Measurements from ENCODE around the gene MFSD6. TPM values are rescaled to one million over a fixed set of nuclear protein-coding genes. Genes with fewer than 3 reads are reported as not detected.

MFSD6 gene
- total RNA-seq, 2 experiments from 2014 or later = 51.3 to 56.7 TPM

GRCh38 chr2:190450363-190450762, 42.2 kb downstream of the MFSD6 start:
- H3K27me3 Mint-ChIP-seq = no peaks in the 10 kb centered on the region
- DNase-seq (no peak), ATAC-seq (ENCODE audit: low read depth) (no peak)
- H3K9me3 Mint-ChIP-seq = no peaks in the 10 kb centered on the region
- no peak overlapping the region for H3K27ac Mint-ChIP-seq
- H3K36me3 Mint-ChIP-seq = peaks cover 35% of the 10 kb centered on the region
- POLR2A ChIA-PET = interaction anchor here (0.7 kb wide), 1 partner anchor 13 kb away, joined by 3 read pairs; no protein-coding TSS in a partner anchor
- no peak overlapping the region for H3K4me3 Mint-ChIP-seq
- peaks cover 6% of the 10 kb centered on the region for H3K4me1 Mint-ChIP-seq

DNA sequence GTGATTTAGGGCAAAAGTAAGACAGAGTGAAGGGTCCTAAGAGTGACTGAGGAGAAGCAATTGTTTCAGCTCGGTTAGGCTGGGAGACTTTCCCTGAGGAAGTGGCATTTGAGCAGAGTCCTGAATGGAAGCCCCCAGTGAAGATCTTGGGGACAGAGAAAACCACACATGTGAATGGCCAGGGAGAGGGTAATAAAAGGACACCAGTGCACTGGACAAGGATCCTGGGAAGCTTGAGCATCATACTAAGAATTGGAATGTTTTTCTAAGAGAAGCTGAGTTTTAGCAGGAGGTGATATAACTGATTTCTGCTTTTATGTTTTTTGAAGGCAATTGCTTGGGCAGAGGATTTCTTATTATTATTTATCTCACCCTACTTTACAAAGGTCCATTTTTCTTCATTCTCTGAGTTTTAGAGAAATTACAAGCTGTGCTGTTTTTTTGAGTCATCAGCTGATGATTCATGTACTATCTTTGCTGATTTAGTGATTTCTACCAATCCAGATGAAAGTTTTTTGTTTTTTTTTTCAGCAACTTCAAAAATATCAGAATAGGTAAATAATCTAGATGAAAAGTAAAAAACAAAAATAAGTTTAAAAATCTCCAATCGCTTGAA, 43.5 kb downstream of the MFSD6 start:
- POLR2A ChIA-PET = no interaction called here
- Mint-ChIP-seq H3K27ac (no peak overlapping the region), H3K4me3 (no peak overlapping the region), H3K9me3 (peaks cover under 1% of the 10 kb centered on the region), H3K27me3 (no peaks in the 10 kb centered on the region), H3K36me3 (peaks cover 42% of the 10 kb centered on the region), H3K4me1 (peaks cover 6% of the 10 kb centered on the region)
- ATAC-seq (ENCODE audit: low read depth) (no peak), DNase-seq (no peak)

- Mint-ChIP-seq H3K4me1 (peaks cover 4% of the 10 kb centered on the region), H3K4me3 (no peak overlapping the region), H3K9me3 (peaks cover 3% of the 10 kb centered on the region), H3K36me3 (peaks cover 47% of the 10 kb centered on the region), H3K27me3 (no peaks in the 10 kb centered on the region), H3K27ac (no peak overlapping the region)
- no peak for DNase-seq
- POLR2A ChIA-PET = no interaction called here
- no peak for ATAC-seq (ENCODE audit: low read depth)
Measured at GRCh38 chr2:190452433-190452832, 44.3 kb downstream of the MFSD6 start.

DNA sequence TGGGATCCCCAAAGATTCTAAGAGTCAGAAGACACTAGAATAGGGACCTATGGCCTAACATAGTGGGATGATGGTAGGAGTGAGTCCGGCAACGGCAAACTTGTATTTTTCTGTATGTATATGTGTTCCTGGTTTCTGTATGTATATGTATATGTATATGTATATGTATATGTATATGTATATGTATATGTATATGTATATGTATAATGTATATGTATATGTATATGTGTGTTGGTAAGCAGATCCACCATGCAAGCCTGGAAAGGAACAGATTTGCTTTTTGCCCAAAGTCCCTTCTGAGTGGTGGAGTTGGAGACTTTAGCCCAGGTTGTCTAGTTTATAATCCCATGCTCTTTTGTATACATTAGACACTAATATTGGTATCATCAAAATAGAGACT, 46.6 kb downstream of the MFSD6 start:
- Mint-ChIP-seq H3K4me3 (no peak overlapping the region), H3K36me3 (peaks cover 52% of the 10 kb centered on the region), H3K27ac (no peak overlapping the region), H3K4me1 (peaks cover 4% of the 10 kb centered on the region), H3K9me3 (peaks cover 3% of the 10 kb centered on the region), H3K27me3 (no peaks in the 10 kb centered on the region)
- ATAC-seq (ENCODE audit: low read depth) (no peak), DNase-seq (no peak)
- POLR2A ChIA-PET = no interaction called here

GRCh38 chr2:190455358-190456095, 47.4 kb downstream of the MFSD6 start:
- ATAC-seq (ENCODE audit: low read depth) = no peak
- no peak for DNase-seq
- Mint-ChIP-seq H3K36me3 (peaks cover 54% of the 10 kb centered on the region), H3K27me3 (no peaks in the 10 kb centered on the region), H3K9me3 (peaks cover 3% of the 10 kb centered on the region), H3K4me3 (no peak overlapping the region), H3K27ac (no peak overlapping the region), H3K4me1 (peaks cover 4% of the 10 kb centered on the region)
- POLR2A ChIA-PET = no interaction called here

DNA sequence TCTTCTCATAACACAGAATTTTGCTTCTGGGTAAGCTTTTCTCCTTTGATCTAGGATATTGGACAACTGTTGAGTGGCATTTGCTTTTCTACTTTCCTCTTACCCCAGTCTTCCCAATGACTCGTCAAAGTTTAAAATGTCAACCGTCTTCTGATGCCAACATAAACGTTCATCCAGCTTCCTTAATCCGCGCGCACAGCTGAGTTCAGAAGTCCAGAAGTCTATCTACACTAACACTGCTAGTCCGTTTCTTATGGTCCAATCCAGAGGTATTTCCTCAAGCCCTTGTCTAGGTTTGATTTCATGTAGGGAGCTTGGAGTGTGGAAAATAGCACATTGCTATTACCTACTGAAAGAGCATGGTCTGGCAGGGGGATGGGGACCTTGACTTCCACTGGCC, 48.7 kb downstream of the MFSD6 start:
- peaks cover 2% of the 10 kb centered on the region for H3K4me1 Mint-ChIP-seq
- H3K9me3 Mint-ChIP-seq = peaks cover 3% of the 10 kb centered on the region
- no peaks in the 10 kb centered on the region for H3K27me3 Mint-ChIP-seq
- ATAC-seq (ENCODE audit: low read depth) = no peak
- POLR2A ChIA-PET = no interaction called here
- H3K36me3 Mint-ChIP-seq = peaks cover 53% of the 10 kb centered on the region
- no peak overlapping the region for H3K27ac Mint-ChIP-seq
- H3K4me3 Mint-ChIP-seq = no peak overlapping the region
- DNase-seq = no peak

GRCh38 chr2:190457256-190457655, 49.1 kb downstream of the MFSD6 start:
- POLR2A ChIA-PET = no interaction called here
- peaks cover 52% of the 10 kb centered on the region for H3K36me3 Mint-ChIP-seq
- DNase-seq (no peak), ATAC-seq (ENCODE audit: low read depth) (no peak)
- peaks cover 2% of the 10 kb centered on the region for H3K4me1 Mint-ChIP-seq
- no peak overlapping the region for H3K27ac Mint-ChIP-seq
- H3K27me3 Mint-ChIP-seq = no peaks in the 10 kb centered on the region
- H3K9me3 Mint-ChIP-seq = peaks cover 3% of the 10 kb centered on the region
- no peak overlapping the region for H3K4me3 Mint-ChIP-seq

DNA sequence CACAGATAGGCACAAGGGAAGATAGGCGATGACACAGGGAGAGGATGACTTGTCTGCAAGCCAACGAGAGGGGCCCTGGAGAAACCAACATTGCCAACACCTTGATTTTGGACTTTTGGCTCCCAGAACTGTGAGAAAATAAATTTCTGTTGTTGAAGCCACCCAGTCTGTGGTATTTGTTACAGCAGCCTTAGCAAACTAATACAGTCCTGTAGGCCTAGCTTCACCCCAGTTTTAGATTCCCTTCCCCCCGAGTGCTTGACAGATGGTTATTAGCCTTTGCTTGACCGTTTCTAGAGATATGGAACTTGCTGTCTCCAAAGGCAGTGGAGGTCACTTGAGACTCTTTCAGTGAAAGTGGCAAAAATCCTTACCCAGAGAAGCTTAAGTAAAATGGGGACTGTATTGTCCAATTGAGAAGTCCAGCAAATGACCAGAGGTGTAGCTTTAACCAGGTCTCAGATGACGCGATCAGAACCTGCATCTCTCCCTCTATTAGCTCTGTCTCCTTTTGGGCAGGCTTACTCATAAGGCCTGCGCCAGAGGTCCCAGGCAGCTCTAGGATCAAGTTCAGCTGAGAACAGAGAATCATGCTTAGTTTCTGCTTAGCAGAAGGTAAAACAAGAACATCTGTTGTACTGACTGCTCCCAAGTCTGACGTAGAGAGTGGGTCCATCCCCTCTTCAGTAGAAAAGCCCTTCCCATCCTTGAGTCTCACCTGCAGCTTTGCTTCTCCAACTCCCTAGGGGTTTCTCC, 50.4 kb downstream of the MFSD6 start:
- H3K9me3 Mint-ChIP-seq = peaks cover 3% of the 10 kb centered on the region
- no peak for DNase-seq
- no peak for ATAC-seq (ENCODE audit: low read depth)
- POLR2A ChIA-PET = no interaction called here
- no peak overlapping the region for H3K4me3 Mint-ChIP-seq
- H3K27ac Mint-ChIP-seq = no peak overlapping the region
- H3K36me3 Mint-ChIP-seq = peaks cover 52% of the 10 kb centered on the region
- H3K4me1 Mint-ChIP-seq = peaks cover 2% of the 10 kb centered on the region
- H3K27me3 Mint-ChIP-seq = no peaks in the 10 kb centered on the region

DNA sequence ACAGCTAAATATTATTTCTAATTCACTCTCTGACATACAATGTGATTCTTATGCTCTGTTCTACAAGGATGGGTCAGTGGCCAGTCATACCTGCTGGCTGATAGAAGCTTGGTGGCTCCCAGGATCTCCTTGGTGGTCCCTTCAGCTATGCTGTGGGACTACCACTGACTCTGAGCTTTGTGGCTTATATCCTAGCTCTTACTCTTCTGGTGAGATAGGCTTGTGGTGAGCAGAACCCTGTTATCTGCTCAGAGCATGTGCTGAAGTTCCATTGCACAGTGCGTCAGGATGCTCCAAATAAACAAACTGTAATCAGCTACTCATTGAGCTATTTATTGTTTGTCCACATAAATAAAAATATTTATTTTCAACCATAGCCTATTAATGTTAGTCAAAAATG, 51.7 kb downstream of the MFSD6 start:
- ATAC-seq (ENCODE audit: low read depth) (no peak), DNase-seq (no peak)
- H3K27me3 Mint-ChIP-seq = no peaks in the 10 kb centered on the region
- H3K9me3 Mint-ChIP-seq = peaks cover 3% of the 10 kb centered on the region
- H3K4me1 Mint-ChIP-seq = peaks cover 5% of the 10 kb centered on the region
- H3K36me3 Mint-ChIP-seq = peaks cover 49% of the 10 kb centered on the region
- POLR2A ChIA-PET = no interaction called here
- H3K4me3 Mint-ChIP-seq = no peak overlapping the region
- no peak overlapping the region for H3K27ac Mint-ChIP-seq

GRCh38 chr2:190460487-190460886, 52.3 kb downstream of the MFSD6 start:
- Mint-ChIP-seq H3K4me3 (no peak overlapping the region), H3K9me3 (peaks cover 3% of the 10 kb centered on the region), H3K4me1 (peaks cover 7% of the 10 kb centered on the region), H3K27me3 (no peaks in the 10 kb centered on the region), H3K36me3 (peaks cover 49% of the 10 kb centered on the region), H3K27ac (no peak overlapping the region)
- ATAC-seq (ENCODE audit: low read depth) = no peak
- POLR2A ChIA-PET = no interaction called here
- no peak for DNase-seq

- peaks cover 12% of the 10 kb centered on the region for H3K4me1 Mint-ChIP-seq
Measured at GRCh38 chr2:190462181-190462580, 54.0 kb downstream of the MFSD6 start.

DNA sequence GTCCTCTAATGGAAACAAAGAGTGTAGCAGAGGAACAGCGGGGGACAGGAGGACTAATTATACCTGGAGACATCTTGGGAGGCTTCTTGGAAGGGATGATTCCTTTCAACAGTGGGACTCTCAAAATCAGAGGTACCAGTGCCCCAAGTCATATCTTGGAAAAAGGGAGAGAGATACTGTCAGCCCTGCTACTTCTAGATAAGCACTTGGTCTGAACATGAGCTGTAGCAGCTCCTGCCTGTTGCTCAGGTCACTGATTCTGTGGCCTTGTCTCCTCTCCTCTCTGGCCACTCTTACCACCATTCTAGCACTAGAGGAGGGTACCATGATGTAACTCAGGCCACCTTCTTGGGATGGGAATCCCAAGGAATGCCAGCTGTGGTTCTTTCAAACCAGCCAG, 54.5 kb downstream of the MFSD6 start:
- ATAC-seq (ENCODE audit: low read depth) = no peak
- no peak overlapping the region for H3K27ac Mint-ChIP-seq
- H3K9me3 Mint-ChIP-seq = no peaks in the 10 kb centered on the region
- peaks cover 13% of the 10 kb centered on the region for H3K4me1 Mint-ChIP-seq
- no peaks in the 10 kb centered on the region for H3K27me3 Mint-ChIP-seq
- POLR2A ChIA-PET = no interaction called here
- DNase-seq = no peak
- H3K36me3 Mint-ChIP-seq = peaks cover 43% of the 10 kb centered on the region
- no peak overlapping the region for H3K4me3 Mint-ChIP-seq

More at GRCh38 chr2:190462181-190462580, 54.0 kb downstream of the MFSD6 start:
- no peaks in the 10 kb centered on the region for H3K9me3 Mint-ChIP-seq
- no peak overlapping the region for H3K27ac Mint-ChIP-seq
- DNase-seq (no peak), ATAC-seq (ENCODE audit: low read depth) (no peak)
- peaks cover 45% of the 10 kb centered on the region for H3K36me3 Mint-ChIP-seq
- POLR2A ChIA-PET = no interaction called here
- H3K4me3 Mint-ChIP-seq = no peak overlapping the region
- H3K27me3 Mint-ChIP-seq = no peaks in the 10 kb centered on the region

- DNase-seq = no peak
- POLR2A ChIA-PET = no interaction called here
- no peak overlapping the region for H3K27ac Mint-ChIP-seq
- H3K9me3 Mint-ChIP-seq = no peaks in the 10 kb centered on the region
- H3K27me3 Mint-ChIP-seq = no peaks in the 10 kb centered on the region
- H3K4me3 Mint-ChIP-seq = no peak overlapping the region
- H3K36me3 Mint-ChIP-seq = peaks cover 47% of the 10 kb centered on the region
- peaks cover 20% of the 10 kb centered on the region for H3K4me1 Mint-ChIP-seq
- ATAC-seq (ENCODE audit: low read depth) = no peak
Measured at GRCh38 chr2:190465060-190465459, 56.9 kb downstream of the MFSD6 start.
